Large intestine (tissue), 12 donors: ENCODE measurements around the gene FBXW5. TPM values are rescaled to one million over a fixed set of nuclear protein-coding genes. Genes with fewer than 3 reads are reported as not detected.

ENCODE experiments used
- DNase-seq, 2 donors: peaks; one replicate each; pipeline versions ENCODE4 v3.0.0 to v3.0.0-alpha.2; 2013
- H3K27ac ChIP-seq: one replicate; pipeline ENCODE4 v1.5.1; 2013; ENCODE audit warnings: low read length
- H3K27me3 ChIP-seq: 2 replicates; pipeline ENCODE4 v1.6.1; 2013; ENCODE audit warnings: low read length; ENCODE audit not compliant: control insufficient read depth, insufficient read depth
- H3K36me3 ChIP-seq: 2 replicates; pipeline ENCODE4 v1.6.1; 2013; ENCODE audit warnings: low read length; ENCODE audit not compliant: control insufficient read depth, insufficient read depth
- H3K4me1 ChIP-seq: one replicate; pipeline ENCODE4 v1.6.1; 2013; ENCODE audit warnings: low read length; ENCODE audit not compliant: control insufficient read depth, insufficient read depth
- H3K4me3 ChIP-seq: one replicate; pipeline ENCODE4 v1.5.1; 2013; ENCODE audit warnings: low read length
- H3K9me3 ChIP-seq: one replicate; pipeline ENCODE4 v1.6.1; 2013; ENCODE audit warnings: mild to moderate bottlenecking, low read depth, low read length, moderate library complexity; ENCODE audit not compliant: control insufficient read depth
- WGBS: methylation state at CpG from one replicate; pipeline ENCODE4 v1.1.5; 2013; ENCODE audit warnings: low lambda C conversion rate; ENCODE audit not compliant: insufficient coverage; 5-methylcytosine and 5-hydroxymethylcytosine counted together
- long read RNA-seq, 11 donors: transcript quantifications; one replicate each; lab custom pipeline, GENCODE V29; 2026
- polyA plus RNA-seq: library from polyadenylated mRNA; unstranded; fragments of 120-200 nt; gene quantifications from one replicate; pipeline ENCODE4 v1.2.1, GENCODE V29; 2013

The FBXW5 gene
- 86.8 TPM for polyA plus RNA-seq
- long read RNA-seq, donor 1, transcript FBXW5-201 (9 exons, 2,274 nt), result major isoform, 12 of 27 reads
- long read RNA-seq, donor 1, partial matches to known transcripts, result 15 of 27 reads
- long read RNA-seq, donor 1, other reads (novel, unspliced or antisense), result 0 of 27 reads
- long read RNA-seq, donor 2, transcript FBXW5-201 (9 exons, 2,274 nt), result major isoform, 26 of 40 reads
- long read RNA-seq, donor 2, partial matches to known transcripts, result 12 of 40 reads
- long read RNA-seq, donor 2, other reads (novel, unspliced or antisense), result 0 of 40 reads
- long read RNA-seq, donor 3, result 0 reads
- long read RNA-seq, donor 4, partial matches to known transcripts, result 0 of 4 reads
- long read RNA-seq, donor 4, other reads (novel, unspliced or antisense), result 0 of 4 reads
- long read RNA-seq, donor 5, transcript FBXW5-201 (9 exons, 2,274 nt), result major isoform, 12 of 22 reads
- long read RNA-seq, donor 5, partial matches to known transcripts, result 10 of 22 reads
- long read RNA-seq, donor 5, other reads (novel, unspliced or antisense), result 0 of 22 reads
- long read RNA-seq, donor 6, transcript FBXW5-201 (9 exons, 2,274 nt), result major isoform, 22 of 179 reads
- long read RNA-seq, donor 6, partial matches to known transcripts, result 45 of 179 reads
- long read RNA-seq, donor 6, other reads (novel, unspliced or antisense), result 110 of 179 reads
- long read RNA-seq, donor 7, partial matches to known transcripts, result 0 of 4 reads
- long read RNA-seq, donor 7, other reads (novel, unspliced or antisense), result 0 of 4 reads
- long read RNA-seq, donor 8, transcript FBXW5-201 (9 exons, 2,274 nt), result major isoform, 14 of 107 reads
- long read RNA-seq, donor 8, partial matches to known transcripts, result 87 of 107 reads
- long read RNA-seq, donor 8, other reads (novel, unspliced or antisense), result 5 of 107 reads
- long read RNA-seq, donor 9, transcript FBXW5-201 (9 exons, 2,274 nt), result major isoform, 17 of 78 reads
- long read RNA-seq, donor 9, partial matches to known transcripts, result 26 of 78 reads
- long read RNA-seq, donor 9, other reads (novel, unspliced or antisense), result 34 of 78 reads
- long read RNA-seq, donor 10, transcript FBXW5-201 (9 exons, 2,274 nt), result major isoform, 31 of 42 reads
- long read RNA-seq, donor 10, partial matches to known transcripts, result 10 of 42 reads
- long read RNA-seq, donor 10, other reads (novel, unspliced or antisense), result 0 of 42 reads
- long read RNA-seq, donor 11, transcript FBXW5-201 (9 exons, 2,274 nt), result major isoform, 7 of 17 reads
- long read RNA-seq, donor 11, partial matches to known transcripts, result 8 of 17 reads
- long read RNA-seq, donor 11, other reads (novel, unspliced or antisense), result 0 of 17 reads

DNA sequence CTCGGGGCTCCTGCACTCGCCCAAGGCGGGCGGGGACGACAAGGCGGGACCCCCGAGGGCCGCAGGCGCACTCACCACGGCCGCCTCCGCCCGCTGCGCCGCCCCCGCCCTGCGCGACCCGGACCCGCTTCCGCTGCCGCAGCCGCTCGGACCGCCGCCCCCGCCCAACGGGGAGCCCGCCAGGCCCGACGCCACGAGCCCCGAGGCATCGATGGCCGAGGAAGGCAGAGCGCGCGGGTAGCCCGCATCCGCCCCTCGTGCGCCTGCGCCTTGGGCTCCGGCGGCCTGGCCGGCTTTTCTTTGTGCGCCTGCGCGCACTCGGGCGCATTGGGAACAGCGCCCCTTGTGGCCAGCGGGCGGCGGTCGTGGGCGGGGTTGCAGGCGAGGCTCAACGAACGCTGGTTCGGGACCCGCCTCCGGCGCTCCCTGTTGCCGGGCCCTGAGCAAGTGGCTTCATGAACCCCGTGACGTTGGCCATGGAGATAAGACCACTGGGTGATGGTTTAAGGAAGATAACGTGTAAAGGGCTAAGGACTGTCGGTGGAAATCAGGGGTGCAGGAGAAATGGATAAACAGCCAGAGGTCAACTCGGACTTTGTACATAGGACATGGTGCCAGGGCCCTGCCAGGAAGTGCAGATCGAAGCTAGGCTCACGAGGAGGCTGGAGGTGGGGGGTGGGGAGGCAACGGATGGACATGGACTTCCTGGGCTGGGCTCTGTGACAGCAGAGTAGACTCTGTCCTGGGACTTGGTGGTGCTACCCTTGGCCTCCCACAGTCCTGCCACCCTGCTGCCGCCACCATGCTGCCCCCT, at the start of gene FBXW5, which contains the start of gene C8G:
Gene FBXW5 (minus strand): TSS at position 220 of the 814 bp plus-strand sequence. CDS start 655 bp downstream, outside the sequence.
Gene C8G (plus strand): TSS at position 725 of the 814 bp plus-strand sequence. CDS start 78 bp downstream, at position 803.
- H3K36me3 ChIP-seq, result peaks cover 36% of the 10 kb centered on the region
- H3K27ac ChIP-seq, result peak within 1 kb of the TSS; percentile 73
- peak; percentile 95 to 96 for DNase-seq
- no peaks in the 10 kb centered on the region for H3K27me3 ChIP-seq
- H3K9me3 ChIP-seq, result peaks cover 23% of the 10 kb centered on the region
- H3K4me1 ChIP-seq, result peaks cover 41% of the 10 kb centered on the region
- WGBS, result no CpG with 5 or more reads among the region's 74 CpGs
- H3K4me3 ChIP-seq, result peak within 1 kb of the TSS; percentile 98

- H3K27me3 ChIP-seq, result peaks cover 43% of the 10 kb centered on the region
- no peak for DNase-seq
- peaks cover 36% of the 10 kb centered on the region for H3K4me1 ChIP-seq
- no peak overlapping the region for H3K27ac ChIP-seq
- no CpG with 5 or more reads among the region's 18 CpGs for WGBS
- peaks cover 6% of the 10 kb centered on the region for H3K36me3 ChIP-seq
- peak overlapping the region; percentile 69 for H3K4me3 ChIP-seq
- peaks cover 13% of the 10 kb centered on the region for H3K9me3 ChIP-seq
Observed at GRCh38 chr9:136992819-136993369, 48.4 kb upstream of the FBXW5 start.

DNA sequence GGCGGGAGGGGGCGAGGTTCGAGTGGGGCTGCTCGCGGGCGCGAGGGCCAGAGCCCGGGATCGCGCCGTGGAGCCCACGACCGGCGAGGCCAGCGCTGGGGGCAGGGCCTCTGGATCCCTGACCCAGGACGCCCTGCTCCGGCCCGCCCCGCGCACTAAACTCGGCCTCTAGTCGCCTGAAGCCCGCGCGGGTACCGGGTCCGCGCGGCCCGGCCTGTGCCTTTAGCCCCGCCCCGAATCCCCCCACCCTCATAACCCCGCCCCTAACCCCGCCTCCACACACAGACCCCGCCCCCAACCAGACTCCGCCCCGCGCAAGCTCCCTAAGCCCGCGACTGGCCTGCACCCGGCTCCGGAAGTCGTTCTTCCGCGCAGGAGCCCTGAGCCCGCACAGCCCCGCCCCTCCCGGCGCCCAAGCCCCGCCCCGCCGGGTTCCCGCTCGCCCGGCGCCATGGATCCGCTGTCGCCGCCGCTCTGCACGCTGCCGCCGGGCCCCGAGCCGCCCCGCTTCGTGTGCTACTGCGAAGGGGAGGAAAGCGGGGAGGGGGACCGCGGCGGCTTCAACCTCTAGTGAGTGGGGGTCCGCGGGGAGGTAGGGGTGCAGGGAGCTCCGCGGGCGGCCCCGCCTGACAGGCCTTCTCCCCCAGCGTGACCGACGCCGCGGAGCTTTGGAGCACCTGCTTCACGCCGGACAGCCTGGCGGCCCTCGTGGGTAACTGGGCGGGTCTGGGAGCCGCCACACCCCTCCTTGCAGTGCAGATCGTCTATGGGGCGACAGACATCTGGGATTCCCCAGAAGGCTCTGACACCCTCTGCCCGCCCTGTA, 47.7 kb upstream of the FBXW5 start, which contains the start of gene PAXX:
Gene PAXX (plus strand): TSS at position 430 of the 826 bp plus-strand sequence. CDS start 22 bp downstream, at position 452.
- no CpG with 5 or more reads among the region's 92 CpGs for WGBS
- peak within 1 kb of the TSS; percentile 69 for H3K4me3 ChIP-seq
- peaks cover 32% of the 10 kb centered on the region for H3K4me1 ChIP-seq
- H3K36me3 ChIP-seq, result peaks cover 6% of the 10 kb centered on the region
- H3K27me3 ChIP-seq, result peaks cover 43% of the 10 kb centered on the region
- peaks cover 13% of the 10 kb centered on the region for H3K9me3 ChIP-seq
- DNase-seq, result peak; percentile 88
- H3K27ac ChIP-seq, result peak within 1 kb of the TSS; percentile 42

DNA sequence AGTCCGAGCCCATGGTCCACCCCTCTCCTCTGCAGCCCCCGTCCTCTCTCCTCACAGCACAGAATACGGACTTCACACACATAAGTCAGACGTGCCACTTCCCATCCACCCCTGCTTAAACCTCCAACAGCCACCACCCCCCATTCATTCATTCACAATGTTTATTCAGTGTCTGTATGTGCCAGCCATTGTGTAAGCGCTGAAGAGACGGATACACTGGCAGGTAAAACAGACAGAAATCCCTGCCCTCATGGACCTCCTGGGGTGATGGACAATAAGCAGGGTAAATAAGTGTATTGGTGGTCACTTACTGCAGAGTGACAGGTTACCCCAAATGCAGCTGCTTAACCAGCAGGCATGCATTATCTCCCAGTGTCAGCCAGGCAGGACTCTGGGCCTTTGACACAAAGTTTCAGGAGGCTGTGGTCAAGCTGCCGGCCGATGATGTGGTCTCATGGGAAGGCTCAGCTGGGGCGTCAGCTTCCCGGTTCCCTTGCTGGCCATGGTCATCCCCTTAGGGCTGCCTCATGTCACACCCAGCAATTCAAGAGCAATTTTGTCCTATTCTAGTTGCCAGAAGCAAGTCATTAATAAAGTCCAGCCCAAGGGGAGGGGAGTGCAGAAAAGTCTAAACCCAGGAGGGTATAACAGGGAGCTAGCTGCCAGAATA, 45.8 kb upstream of the FBXW5 start:
- H3K27ac ChIP-seq, result no peak overlapping the region
- H3K27me3 ChIP-seq, result peaks cover 41% of the 10 kb centered on the region
- H3K36me3 ChIP-seq, result peaks cover 6% of the 10 kb centered on the region
- WGBS, result no CpG with 5 or more reads among the region's 10 CpGs
- peaks cover 23% of the 10 kb centered on the region for H3K4me1 ChIP-seq
- DNase-seq, result no peak
- H3K4me3 ChIP-seq, result no peak overlapping the region
- H3K9me3 ChIP-seq, result peaks cover 14% of the 10 kb centered on the region

DNA sequence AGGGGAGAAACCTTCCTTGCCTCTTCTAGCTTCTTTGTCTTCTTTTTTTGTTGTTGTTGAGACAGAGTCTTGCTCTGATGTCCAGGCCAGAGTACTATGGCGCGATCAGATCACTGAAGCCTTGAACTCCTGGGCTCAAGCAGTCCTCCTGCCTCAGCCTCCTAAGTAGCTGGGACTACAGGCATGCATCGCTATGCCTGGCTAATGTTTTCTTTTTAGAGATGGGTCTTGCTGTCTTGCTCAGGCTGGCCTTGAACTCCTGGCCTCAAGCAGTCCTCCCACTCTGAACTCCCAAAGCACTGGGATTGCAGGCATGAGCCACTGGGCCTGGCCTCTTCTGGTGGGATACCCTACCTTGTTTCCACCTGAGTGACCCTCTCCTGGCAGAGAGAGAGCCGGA, 44.3 kb upstream of the FBXW5 start:
- peaks cover 43% of the 10 kb centered on the region for H3K27me3 ChIP-seq
- peaks cover 24% of the 10 kb centered on the region for H3K4me1 ChIP-seq
- no peak for DNase-seq
- peaks cover 4% of the 10 kb centered on the region for H3K36me3 ChIP-seq
- no peak overlapping the region for H3K4me3 ChIP-seq
- H3K9me3 ChIP-seq, result peaks cover 17% of the 10 kb centered on the region
- WGBS, result no CpG with 5 or more reads among the region's 4 CpGs
- H3K27ac ChIP-seq, result no peak overlapping the region

DNA sequence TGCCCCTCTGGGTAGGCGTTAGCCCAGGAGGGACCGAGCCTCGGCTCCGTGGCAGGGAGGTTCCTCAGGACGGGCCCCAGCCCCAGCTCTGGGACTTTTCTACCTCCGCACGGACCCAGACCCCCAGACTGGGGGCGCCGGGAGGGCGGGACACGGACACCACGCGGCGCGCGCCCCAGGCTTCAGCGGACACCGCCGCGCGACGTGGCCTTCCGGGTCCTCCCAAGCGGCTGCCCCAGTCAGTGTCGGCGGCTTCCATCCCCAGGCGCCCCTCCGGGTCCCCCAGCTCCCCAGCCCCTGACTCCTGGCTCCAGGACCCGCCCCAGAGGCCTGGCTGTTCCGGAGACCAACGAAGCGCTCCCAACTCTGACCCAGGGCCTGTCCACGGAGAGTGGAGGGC, 41.3 kb upstream of the FBXW5 start:
- 20% methylated on average over 1 of the region's 33 CpGs for WGBS
- peaks cover 10% of the 10 kb centered on the region for H3K4me1 ChIP-seq
- peaks cover 13% of the 10 kb centered on the region for H3K9me3 ChIP-seq
- DNase-seq, result no peak
- H3K36me3 ChIP-seq, result no peaks in the 10 kb centered on the region
- H3K27me3 ChIP-seq, result peaks cover 45% of the 10 kb centered on the region
- H3K27ac ChIP-seq, result no peak overlapping the region
- no peak overlapping the region for H3K4me3 ChIP-seq

- Histone ChIP-seq H3K9me3 (peaks cover 13% of the 10 kb centered on the region), H3K27me3 (peaks cover 45% of the 10 kb centered on the region), H3K4me3 (no peak overlapping the region), H3K36me3 (no peaks in the 10 kb centered on the region), H3K27ac (no peak overlapping the region), H3K4me1 (peaks cover 10% of the 10 kb centered on the region)
- WGBS, result no CpG with 5 or more reads among the region's 48 CpGs
- no peak for DNase-seq
Observed at GRCh38 chr9:136985027-136985602, 40.6 kb upstream of the FBXW5 start.

GRCh38 chr9:136984464-136985026, 40.0 kb upstream of the FBXW5 start:
- peaks cover 45% of the 10 kb centered on the region for H3K27me3 ChIP-seq
- H3K4me1 ChIP-seq, result peaks cover 10% of the 10 kb centered on the region
- no peak for DNase-seq
- no peaks in the 10 kb centered on the region for H3K36me3 ChIP-seq
- no peak overlapping the region for H3K4me3 ChIP-seq
- WGBS, result no CpG with 5 or more reads among the region's 29 CpGs
- H3K27ac ChIP-seq, result no peak overlapping the region
- H3K9me3 ChIP-seq, result peaks cover 13% of the 10 kb centered on the region
